Measurements from ENCODE around the gene FKBP2. TPM values are rescaled to one million over a fixed set of nuclear protein-coding genes. Genes with fewer than 3 reads are reported as not detected.

The FKBP2 gene
- total RNA-seq, 4 donors from 2014 or later = 38.2 to 101 (median 57.8) TPM

DNA sequence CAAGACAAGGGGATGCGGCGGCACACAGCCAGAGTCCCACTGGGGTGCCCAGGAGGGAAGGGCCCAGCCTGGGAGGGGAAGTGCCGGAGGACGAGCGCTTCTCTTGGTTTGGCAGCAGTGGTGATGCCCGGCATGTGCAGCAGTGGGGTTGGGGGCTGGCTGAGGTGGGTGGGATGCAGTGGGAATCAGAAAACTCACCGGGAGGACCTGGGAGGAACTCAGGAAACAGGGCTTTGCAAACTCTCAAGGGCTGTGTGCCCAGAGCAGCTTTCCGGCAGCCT, 31.4 kb upstream of the FKBP2 start:
- Histone ChIP-seq H3K36me3 (peaks cover 0 to 53% (median 0%) of the 10 kb centered on the region in 3 donors), H3K27me3 (no peaks in the 10 kb centered on the region), H3K4me1 (peaks cover 0 to 19% (median 7%) of the 10 kb centered on the region in 4 donors), H3K27ac (no peak overlapping the region), H3K9me3 (no peaks in the 10 kb centered on the region), H3K4me3 (no peak overlapping the region)
- WGBS, 2 donors = 82 to 87% methylated on average over 8 of the region's 8 CpGs
- DNase-seq (ENCODE audit: low spot score in 2 of 2) = no peak
- TF ChIP-seq, protein P1, sequence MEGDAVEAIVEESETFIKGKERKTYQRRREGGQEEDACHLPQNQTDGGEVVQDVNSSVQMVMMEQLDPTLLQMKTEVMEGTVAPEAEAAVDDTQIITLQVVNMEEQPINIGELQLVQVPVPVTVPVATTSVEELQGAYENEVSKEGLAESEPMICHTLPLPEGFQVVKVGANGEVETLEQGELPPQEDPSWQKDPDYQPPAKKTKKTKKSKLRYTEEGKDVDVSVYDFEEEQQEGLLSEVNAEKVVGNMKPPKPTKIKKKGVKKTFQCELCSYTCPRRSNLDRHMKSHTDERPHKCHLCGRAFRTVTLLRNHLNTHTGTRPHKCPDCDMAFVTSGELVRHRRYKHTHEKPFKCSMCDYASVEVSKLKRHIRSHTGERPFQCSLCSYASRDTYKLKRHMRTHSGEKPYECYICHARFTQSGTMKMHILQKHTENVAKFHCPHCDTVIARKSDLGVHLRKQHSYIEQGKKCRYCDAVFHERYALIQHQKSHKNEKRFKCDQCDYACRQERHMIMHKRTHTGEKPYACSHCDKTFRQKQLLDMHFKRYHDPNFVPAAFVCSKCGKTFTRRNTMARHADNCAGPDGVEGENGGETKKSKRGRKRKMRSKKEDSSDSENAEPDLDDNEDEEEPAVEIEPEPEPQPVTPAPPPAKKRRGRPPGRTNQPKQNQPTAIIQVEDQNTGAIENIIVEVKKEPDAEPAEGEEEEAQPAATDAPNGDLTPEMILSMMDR (IDR thresholded peaks at IDR 0.05) = no peak
- TF ChIP-seq POLR2A (IDR thresholded peaks at IDR 0.05) (no peak), EP300 (IDR thresholded peaks at IDR 0.05) (no peak)

DNA sequence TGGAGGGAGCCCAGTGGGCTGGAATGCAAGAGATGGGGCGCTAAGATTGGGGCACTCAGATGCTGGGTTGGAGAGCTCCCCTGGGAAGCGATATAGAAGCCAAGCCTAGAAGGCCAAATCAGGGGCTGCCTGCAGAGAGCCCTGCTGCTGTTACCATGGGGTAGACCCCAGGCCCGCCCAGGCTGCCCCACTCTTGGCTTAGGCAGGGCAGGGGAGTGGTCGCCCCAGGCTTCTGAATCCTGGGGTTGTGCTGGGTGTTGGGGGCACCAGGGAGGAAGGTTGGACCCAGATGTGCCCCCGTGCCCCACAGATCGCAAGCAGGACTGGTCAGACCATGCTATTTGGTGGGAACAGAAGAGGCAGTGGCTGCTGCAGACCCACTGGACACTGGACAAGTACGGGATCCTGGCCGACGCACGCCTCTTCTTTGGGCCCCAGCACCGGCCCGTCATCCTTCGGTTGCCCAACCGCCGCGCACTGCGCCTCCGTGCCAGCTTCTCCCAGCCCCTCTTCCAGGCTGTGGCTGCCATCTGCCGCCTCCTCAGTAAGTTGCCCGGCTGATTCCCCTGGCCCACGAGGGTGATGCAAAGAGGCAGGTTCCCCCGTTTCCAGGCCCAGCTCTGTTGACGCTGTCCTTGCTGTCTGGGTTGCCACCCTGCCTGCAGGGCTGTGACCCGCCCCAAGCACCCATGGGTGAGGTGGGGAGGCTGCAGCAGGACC, 30.4 kb upstream of the FKBP2 start:
- Histone ChIP-seq H3K27me3 (no peaks in the 10 kb centered on the region), H3K27ac (no peak overlapping the region), H3K4me3 (no peak overlapping the region), H3K9me3 (no peaks in the 10 kb centered on the region), H3K36me3 (peaks cover 0 to 47% (median 0%) of the 10 kb centered on the region in 3 donors), H3K4me1 (peaks cover 0 to 14% (median 7%) of the 10 kb centered on the region in 4 donors)
- WGBS, 2 donors = 85 to 90% methylated on average over 24 of the region's 24 CpGs
- no peak for DNase-seq (ENCODE audit: low spot score in 2 of 2)
- TF ChIP-seq EP300 (IDR thresholded peaks at IDR 0.05) (no peak), POLR2A (IDR thresholded peaks at IDR 0.05) (no peak)
- TF ChIP-seq, protein P1 (IDR thresholded peaks at IDR 0.05) = no peak

- H3K4me1 ChIP-seq = peaks cover 0 to 13% (median 2%) of the 10 kb centered on the region in 4 donors
- TF ChIP-seq POLR2A (IDR thresholded peaks at IDR 0.05) = no peak
- TF ChIP-seq EP300 (IDR thresholded peaks at IDR 0.05) = no peak
- TF ChIP-seq, protein P1 (IDR thresholded peaks at IDR 0.05) = no peak
- H3K27me3 ChIP-seq = no peaks in the 10 kb centered on the region
- DNase-seq (ENCODE audit: low spot score in 2 of 2) = no peak
- no peak overlapping the region for H3K27ac ChIP-seq
- H3K4me3 ChIP-seq = no peak overlapping the region
- WGBS, 2 donors = 80 to 90% methylated on average over 21 to 30 of the region's 30 CpGs
- peaks cover 0 to 39% (median 0%) of the 10 kb centered on the region in 3 donors for H3K36me3 ChIP-seq
- H3K9me3 ChIP-seq = no peaks in the 10 kb centered on the region
These were observed 29.6 kb upstream of the FKBP2 start for GRCh38 chr11:64211181-64211872.

GRCh38 chr11:64216879-64217278, 24.0 kb upstream of the FKBP2 start:
- Histone ChIP-seq H3K9me3 (no peaks in the 10 kb centered on the region), H3K4me1 (no peaks in the 10 kb centered on the region), H3K27me3 (no peaks in the 10 kb centered on the region), H3K36me3 (peaks cover 0 to 26% (median 0%) of the 10 kb centered on the region in 3 donors), H3K27ac (no peak overlapping the region), H3K4me3 (no peak overlapping the region)
- no peak for DNase-seq (ENCODE audit: low spot score in 2 of 2)
- WGBS, 2 donors = 82 to 100% methylated on average over 2 to 6 of the region's 6 CpGs
- TF ChIP-seq, protein P1 (IDR thresholded peaks at IDR 0.05) = no peak
- TF ChIP-seq POLR2A (IDR thresholded peaks at IDR 0.05) = no peak
- TF ChIP-seq EP300 (IDR thresholded peaks at IDR 0.05) = no peak
